ENCODE data around the gene CFAP45. TPM values are rescaled to one million over a fixed set of nuclear protein-coding genes. Genes with fewer than 3 reads are reported as not detected.

CFAP45 gene
- total and polyA plus RNA-seq, 2 of the 8 experiments (the other 6 are each of a cell fraction or from before 2014, with no cell fraction given): 0.05 TPM; not detected in 1

GRCh38 chr1:159946242-159947187, 46.5 kb upstream of the CFAP45 start (continued):
- TF ChIP-seq CTCF (IDR thresholded peaks at IDR 0.05; ENCODE audit: control extremely low read depth in 1 of 3, insufficient read depth in 1 of 3, low read depth in 1 of 3, low read length in 3 of 3): no peak
- no peak for TF ChIP-seq RXRA (IDR thresholded peaks at IDR 0.05; ENCODE audit: insufficient read depth, low read depth, low read length)
- TF ChIP-seq RBBP5 (IDR thresholded peaks at IDR 0.05; ENCODE audit: borderline replicate concordance, low read depth, low read length): no peak
- TF ChIP-seq BCL11A (IDR thresholded peaks at IDR 0.05; ENCODE audit: low read depth in 2 of 2, low read length in 2 of 2): no peak
- TF ChIP-seq JUND (IDR thresholded peaks at IDR 0.05; ENCODE audit: low read length): no peak
- no peak for TF ChIP-seq JUN (IDR thresholded peaks at IDR 0.05; ENCODE audit: low read depth, low read length)
- no peak for TF ChIP-seq RFX5 (IDR thresholded peaks at IDR 0.05; ENCODE audit: borderline replicate concordance, low read depth, low read length)
- no peak for TF ChIP-seq ASH2L (IDR thresholded peaks at IDR 0.05; ENCODE audit: low read length)
- TF ChIP-seq POLR2A (IDR thresholded peaks at IDR 0.05; ENCODE audit: control extremely low read depth in 1 of 2, low read depth in 2 of 2, low read length in 2 of 2): no peak

All from H1 (cell line).